GM19023 (cell line): ENCODE measurements around the gene IRF7.
"Not testable (repeated sequence)": the region's sequence is repeated elsewhere in the genome, so short reads cannot be mapped to it uniquely, and the experiment has no call there.

ENCODE experiments used
- ATAC-seq: cut with Tn5 transposase; IDR thresholded peaks from one replicate; pipeline ENCODE4 v1.9.1; 2021; ENCODE audit warnings: mild to moderate bottlenecking, moderate library complexity; ENCODE audit not compliant: unreplicated experiment

The IRF7 gene

DNA sequence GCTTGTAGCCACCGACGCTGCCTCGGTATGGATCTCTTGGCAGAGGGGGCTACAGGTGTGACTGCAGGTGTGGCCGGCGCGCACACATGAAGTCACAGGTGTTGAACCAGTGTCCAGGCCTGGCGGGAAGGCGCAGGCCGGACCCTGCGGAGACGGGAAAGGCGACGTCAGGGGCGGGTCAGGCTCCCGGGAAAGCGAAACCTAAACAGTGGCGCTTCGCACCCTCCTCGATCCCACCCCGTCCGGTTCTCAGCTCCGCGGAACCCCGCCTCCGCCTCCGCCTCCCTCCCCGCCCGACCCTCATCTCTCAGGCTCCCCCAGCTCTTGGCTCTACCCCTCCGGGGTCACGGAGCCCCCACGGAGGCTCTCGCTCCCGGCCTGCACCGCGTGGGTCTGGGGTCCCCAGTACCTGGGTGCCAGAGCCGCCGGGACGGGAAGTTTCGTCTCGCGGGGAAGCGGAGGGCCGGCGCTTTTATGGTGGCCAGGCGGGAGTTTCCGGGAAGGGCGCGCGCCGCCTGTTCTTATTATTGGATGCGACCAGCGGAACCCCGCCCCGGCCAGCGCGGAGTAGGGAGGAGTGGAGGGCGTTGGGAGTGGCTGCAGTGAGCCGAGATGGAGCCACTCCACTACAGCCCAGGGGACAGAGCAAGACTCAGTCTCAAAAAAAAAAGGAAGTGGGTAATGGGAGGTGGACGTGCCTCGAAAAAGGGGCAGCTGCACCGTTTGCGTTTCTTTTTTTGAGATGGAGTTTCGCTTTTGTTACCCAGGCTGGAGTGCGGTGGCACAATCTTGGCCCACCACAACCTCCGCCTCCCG lies at the start of gene IRF7:
TSS of gene IRF7 (minus strand) at position 447 of the 816 bp plus-strand sequence. CDS start 586 bp downstream, outside the sequence.
- ATAC-seq = peak; percentile 80

DNA sequence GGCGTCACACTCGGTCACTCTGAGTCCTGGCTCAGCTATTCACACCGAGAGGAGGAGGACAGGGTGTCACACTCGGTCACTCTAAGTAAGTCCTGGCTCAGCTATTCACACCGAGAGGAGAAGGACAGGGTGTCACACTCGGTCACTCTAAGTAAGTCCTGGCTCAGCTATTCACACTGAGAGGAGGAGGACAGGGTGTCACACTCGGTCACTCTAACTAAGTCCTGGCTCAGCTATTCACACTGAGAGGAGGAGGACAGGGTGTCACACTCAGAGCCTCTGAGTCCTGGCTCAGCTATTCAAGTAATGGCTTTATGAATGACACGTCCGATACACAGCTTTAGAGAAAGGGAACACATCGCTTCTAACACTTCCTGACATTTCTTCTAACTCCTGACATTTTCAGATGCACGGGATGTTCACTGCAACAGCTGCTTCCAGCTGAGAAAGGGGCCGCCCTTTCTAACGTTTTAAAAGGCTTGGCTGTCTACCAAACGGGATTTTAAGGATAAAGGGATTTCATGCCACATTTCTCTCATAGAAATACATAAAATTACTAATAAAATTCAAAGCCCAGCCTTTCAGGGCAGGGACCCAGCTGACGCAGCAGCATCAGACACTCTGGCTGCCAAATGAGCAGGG lies 49.4 kb upstream of the IRF7 start:
- ATAC-seq = no peak

DNA sequence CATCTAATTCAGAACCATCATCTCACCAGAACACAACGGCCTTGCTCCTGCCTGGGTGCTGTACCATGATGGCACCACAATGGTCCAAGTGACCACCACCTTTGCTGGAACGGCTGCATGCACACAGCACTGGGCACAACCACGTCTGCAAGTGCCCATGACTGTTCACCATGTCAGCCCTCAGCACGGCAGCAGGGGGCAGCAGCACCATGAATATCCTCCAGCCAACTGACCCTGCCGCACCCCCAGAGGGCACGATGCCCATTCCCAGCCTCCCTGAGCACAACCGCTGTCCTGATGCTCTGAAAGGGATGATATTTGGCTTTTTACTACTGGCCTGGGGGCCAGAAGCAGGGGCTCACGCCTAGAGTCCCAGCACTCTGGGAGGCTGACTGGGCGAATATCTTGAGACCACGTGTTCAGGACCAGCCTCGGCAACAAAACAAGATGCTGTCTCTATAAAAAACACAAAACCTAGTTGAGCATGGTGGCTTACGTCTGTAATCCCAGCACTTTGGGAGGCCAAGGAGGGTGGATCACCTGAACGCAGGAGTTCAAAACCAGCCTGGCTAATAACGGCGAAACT lies 47.0 kb upstream of the IRF7 start:
- no peak for ATAC-seq

GRCh38 chr11:660681-661444 lies 45.1 kb upstream of the IRF7 start:
- no peak for ATAC-seq

GRCh38 chr11:660281-660680 lies 44.5 kb upstream of the IRF7 start:
- no peak for ATAC-seq

DNA sequence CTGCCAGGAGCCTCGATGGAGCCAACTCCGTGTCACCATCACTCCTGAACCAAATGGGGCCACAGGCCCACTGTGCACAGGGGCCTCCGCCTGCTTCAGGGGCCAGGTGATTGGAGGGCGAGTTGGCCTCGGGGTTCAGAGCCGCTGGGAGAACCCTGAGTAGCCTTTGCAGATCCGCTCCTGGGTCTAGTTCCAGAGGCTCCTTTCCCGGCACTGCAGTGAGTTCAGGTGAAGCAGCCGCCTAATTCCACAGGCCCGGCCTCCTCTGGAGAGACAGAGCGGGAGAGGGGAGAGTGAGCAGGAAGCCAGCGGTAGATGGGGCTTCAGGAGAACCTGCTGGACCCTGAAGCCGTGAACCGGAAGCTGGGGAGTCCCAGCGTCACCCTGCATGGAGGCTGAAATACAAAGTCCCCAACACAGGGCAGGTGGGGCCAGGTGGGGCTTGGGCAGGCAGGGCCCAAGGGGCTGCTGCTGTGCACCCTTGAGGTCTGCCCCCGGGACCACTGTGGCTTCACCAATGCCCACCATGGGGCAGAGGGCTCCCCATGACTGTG lies 43.9 kb upstream of the IRF7 start:
- no peak for ATAC-seq

DNA sequence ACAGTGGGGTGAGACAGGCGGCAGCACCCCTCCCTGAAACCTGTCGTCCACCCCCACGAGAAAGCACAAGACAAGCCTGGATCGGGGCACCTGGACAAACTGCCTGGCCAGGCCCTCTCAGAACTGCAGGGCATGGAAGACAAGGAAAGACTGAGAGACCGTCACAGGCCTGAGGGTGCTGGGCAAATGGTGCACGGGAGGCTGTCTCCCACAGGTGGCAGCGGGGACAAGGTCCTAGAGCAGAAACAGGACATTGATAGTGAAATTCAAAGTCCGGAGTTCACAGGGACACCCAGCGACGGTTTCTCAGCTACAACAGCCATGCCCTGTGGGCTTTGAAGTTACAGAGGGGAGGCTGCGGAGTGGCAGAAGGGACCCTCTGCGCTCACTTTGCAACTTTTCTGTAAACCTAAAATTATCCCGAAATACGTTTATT lies 42.0 kb upstream of the IRF7 start:
- no peak for ATAC-seq

DNA sequence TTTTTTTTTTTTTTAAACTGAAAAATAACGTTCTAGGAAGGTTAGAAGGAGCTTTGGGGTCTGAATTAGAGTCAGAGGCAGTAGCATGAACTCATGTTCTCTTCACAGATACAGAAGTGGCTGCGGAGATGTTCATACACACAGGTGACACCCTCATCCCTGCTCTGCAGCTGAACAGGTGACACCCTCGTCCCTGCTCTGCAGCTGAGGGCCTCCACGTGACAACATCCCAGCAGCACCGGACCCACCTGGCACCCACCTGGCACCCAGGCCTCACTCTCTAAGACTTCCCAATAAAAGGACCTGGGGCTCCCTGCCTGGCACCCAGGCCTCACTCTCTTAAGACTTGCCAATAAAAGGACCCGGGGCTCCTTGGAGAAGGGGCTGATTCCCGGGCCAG lies 41.1 kb upstream of the IRF7 start:
- ATAC-seq = no peak

- ATAC-seq = no peak
Measured at GRCh38 chr11:656426-656825, 40.7 kb upstream of the IRF7 start.

DNA sequence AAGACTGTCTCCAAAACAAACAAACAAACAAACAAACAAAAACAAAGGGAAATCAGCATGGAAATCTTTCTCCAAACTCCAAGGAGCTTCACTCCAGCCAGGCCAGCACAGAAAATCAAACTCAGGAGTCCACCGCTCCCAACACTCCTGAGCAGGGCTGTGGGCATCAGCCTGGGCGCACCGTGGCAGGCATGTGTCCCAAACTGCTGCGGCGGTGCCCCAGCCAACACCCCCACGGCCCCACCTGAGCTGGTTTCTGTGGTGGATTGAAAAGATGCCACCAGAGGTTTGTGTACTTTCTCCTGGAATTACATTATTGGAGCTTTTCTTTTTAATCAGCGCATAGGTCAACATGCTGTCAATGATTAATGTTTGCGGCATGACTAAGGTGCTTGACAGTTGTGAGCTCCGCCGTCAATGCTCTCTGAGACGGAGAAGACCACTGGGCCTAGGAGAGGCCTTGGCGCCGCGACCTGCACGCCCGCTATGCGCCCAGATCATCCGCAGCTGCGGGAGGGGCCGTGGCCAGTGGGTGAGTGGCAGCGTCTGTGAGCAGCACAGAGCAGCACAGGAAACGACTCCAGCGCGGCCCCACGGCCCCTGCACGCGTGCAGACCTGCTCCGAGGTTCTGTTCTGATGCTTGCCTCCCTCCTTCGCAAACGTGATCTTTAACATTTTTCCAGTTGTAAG lies 39.4 kb upstream of the IRF7 start:
- no peak for ATAC-seq

DNA sequence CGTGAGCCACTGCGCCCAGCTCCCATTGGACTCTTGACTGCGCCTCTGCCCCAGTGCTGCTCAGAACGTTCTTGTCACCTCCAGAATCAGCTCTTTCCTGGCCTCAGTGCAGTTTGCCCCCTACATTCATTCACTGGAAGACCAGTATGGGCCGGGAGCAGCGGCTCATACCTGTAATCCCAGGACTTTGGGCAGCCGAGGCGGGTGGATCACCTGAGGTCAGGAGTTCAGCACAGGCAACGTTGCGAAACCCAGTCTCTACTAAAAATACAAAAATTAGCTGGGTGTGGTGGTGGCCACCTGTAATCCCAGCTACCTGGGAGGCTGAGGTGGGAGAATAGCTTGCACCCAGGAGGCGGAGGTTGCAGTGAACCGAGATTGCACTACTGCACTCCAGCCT lies 38.7 kb upstream of the IRF7 start:
- ATAC-seq = not testable (repeated sequence)

GRCh38 chr11:653837-654236 lies 38.1 kb upstream of the IRF7 start:
- ATAC-seq = no peak

DNA sequence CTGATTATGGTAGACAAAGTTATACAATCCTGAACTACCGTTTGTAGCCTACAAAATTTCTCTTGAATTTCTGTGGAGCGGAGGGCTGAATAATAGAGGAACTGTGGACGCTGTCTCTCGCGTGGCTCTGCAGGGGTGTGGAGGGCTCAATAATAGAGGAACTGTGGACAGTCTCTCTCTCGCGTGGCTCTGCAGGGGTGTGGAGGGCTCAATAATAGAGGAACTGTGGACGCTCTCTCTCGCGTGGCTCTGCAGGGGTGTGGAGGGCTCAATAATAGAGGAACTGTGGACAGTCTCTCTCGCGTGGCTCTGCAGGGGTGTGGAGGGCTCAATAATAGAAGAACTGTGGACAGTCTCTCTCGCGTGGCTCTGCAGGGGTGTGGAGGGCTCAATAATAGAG lies 37.4 kb upstream of the IRF7 start:
- not testable (repeated sequence) for ATAC-seq

GRCh38 chr11:650482-650881 lies 34.7 kb upstream of the IRF7 start:
- ATAC-seq = no peak

GRCh38 chr11:647672-648158 lies 32.0 kb upstream of the IRF7 start:
- not testable (repeated sequence) for ATAC-seq

- no peak for ATAC-seq
Measured at GRCh38 chr11:646214-646613, 30.5 kb upstream of the IRF7 start.

DNA sequence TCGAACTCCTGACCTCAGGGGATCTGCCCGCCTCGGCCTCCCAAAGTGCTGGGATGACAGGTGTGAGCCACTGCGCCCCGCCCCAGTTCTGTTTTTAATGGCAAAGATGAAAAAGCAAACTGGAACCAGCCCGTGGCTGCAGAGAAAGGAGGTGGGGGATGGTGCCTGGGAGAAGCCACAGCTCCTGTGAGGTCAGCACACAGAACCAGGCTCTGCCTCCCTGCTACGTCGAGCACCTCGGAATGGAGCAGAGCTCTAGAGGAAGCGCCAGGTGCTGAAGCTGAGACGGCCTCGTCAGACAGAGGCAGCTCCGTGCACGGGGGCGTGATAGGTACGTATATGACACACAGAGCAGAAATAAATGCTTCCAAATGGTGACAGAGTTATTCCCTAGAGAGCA lies 29.8 kb upstream of the IRF7 start:
- no peak for ATAC-seq

DNA sequence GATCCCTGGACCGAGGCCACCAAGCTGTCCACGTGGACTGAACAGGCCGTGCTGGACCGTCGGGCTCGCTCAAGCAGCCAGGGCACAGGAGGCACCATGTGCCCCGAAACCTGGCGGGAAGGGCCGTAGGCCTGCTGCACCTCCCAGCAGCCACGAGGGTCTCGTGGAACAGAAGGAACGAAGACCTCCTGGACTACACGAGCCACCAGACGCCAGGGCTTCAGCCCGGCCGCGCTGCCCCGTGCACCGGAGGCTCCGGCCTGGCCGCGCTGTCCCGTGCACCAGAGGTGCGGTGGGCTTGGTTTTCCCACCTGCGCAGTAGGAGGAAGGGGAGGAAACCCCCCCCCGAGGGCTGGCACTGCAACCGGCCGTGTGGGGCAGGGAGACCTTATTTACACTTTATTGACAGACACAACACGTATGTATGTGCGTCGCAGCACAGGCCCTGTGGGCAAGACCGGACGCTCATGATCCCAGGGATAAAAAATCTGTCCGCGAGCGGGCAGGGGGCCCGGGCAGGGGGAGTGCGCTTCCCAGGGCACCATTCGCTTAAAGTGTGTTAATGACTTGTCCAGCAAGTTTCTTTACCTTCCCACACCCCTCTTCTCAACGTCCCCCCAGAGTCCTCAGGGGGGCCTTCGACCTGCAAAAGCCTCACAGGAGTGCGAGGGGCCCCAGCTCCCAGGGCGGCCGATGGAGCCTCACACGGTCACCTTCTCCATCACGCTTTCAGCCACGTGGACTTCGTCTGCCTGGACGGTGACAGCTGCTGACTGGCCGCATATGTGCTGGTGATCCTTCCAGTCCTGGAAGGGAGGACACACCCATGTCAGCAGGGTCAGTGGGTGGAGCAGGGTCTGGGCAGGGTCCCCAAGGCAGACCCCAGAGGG lies 28.3 kb upstream of the IRF7 start:
- ATAC-seq = no peak

- no peak for ATAC-seq
Measured at GRCh38 chr11:643366-643765, 27.6 kb upstream of the IRF7 start.
